OCI-LY7 (cell line): Measurements from ENCODE around the gene PGAP6. TPM values are rescaled to one million over a fixed set of nuclear protein-coding genes. Genes with fewer than 3 reads are reported as not detected.

ENCODE experiments used
- BruUV-seq: library from RNA; stranded (reverse); fragments of 400-500 nt; replicated peaks from 2 replicates; lab custom pipeline; 2021; lab: Mats Ljungman, UMichigan
- CTCF ChIA-PET: fragments of 300-600 bp; sonication (Branson Sonifier 250); formaldehyde crosslinking; loops from one replicate; lab custom pipeline; 2022; ENCODE audit warnings: antibody characterized with exemption; ENCODE audit not compliant: unreplicated experiment; lab: Charles Lee
- POLR2A ChIA-PET: fragments of 300-600 bp; sonication (Branson Sonifier 250); formaldehyde crosslinking; loops from one replicate; lab custom pipeline; 2022; ENCODE audit warnings: antibody characterized with exemption; lab: Charles Lee
- DNase-seq: peaks from one replicate; pipeline ENCODE4 v3.0.0-alpha.2; 2015; ENCODE audit warnings: low spot score
- H2AFZ ChIP-seq: fragments of 200-600 bp; sonication (generic), shearing (Covaris generic); 2 replicates; pipeline ENCODE4 v1.6.1; 2014; ENCODE audit warnings: mild to moderate bottlenecking, antibody characterized with exemption, low read length, moderate library complexity
- H3K27ac ChIP-seq: fragments of 200-600 bp; sonication (generic); 2 replicates; pipeline ENCODE4 v1.5.1; 2014; ENCODE audit warnings: mixed run types, low read depth, mild to moderate bottlenecking, moderate library complexity, low read length, inconsistent platforms; ENCODE audit not compliant: poor library complexity, severe bottlenecking
- H3K36me3 ChIP-seq: fragments of 200-600 bp; sonication (generic); 2 replicates; pipeline ENCODE4 v1.6.1; 2014; ENCODE audit warnings: mild to moderate bottlenecking, antibody characterized with exemption, low read length, moderate library complexity, mixed read lengths; ENCODE audit not compliant: insufficient read depth
- H3K4me1 ChIP-seq: fragments of 200-600 bp; sonication (generic); 2 replicates; pipeline ENCODE4 v1.5.1; 2014; ENCODE audit warnings: mild to moderate bottlenecking, low read length; ENCODE audit not compliant: insufficient read depth, poor library complexity, severe bottlenecking
- H3K4me2 ChIP-seq: fragments of 200-600 bp; sonication (generic); 2 replicates; pipeline ENCODE4 v1.6.1; 2014; ENCODE audit warnings: mild to moderate bottlenecking, low read length
- H3K4me3 ChIP-seq: fragments of 200-600 bp; sonication (generic); 2 replicates; pipeline ENCODE4 v1.5.1; 2014; ENCODE audit warnings: mild to moderate bottlenecking, low read depth, low read length; ENCODE audit not compliant: poor library complexity, severe bottlenecking
- H3K79me2 ChIP-seq: fragments of 200-600 bp; sonication (generic); 2 replicates; pipeline ENCODE4 v1.6.1; 2016; ENCODE audit warnings: low read depth, mild to moderate bottlenecking, low read length, moderate library complexity, mixed read lengths; ENCODE audit not compliant: insufficient read depth
- H3K9me2 ChIP-seq: fragments of 200-600 bp; sonication (generic); 2 replicates; pipeline ENCODE4 v1.6.1; 2016; ENCODE audit warnings: mild to moderate bottlenecking, low read length, mixed read lengths; ENCODE audit not compliant: insufficient read depth
- H3K9me3 ChIP-seq: fragments of 200-600 bp; sonication (generic); 2 replicates; pipeline ENCODE4 v1.6.1; 2014; ENCODE audit warnings: mild to moderate bottlenecking, mixed run types, low read length, mixed read lengths
- H4K20me1 ChIP-seq: fragments of 200-600 bp; sonication (generic); 2 replicates; pipeline ENCODE4 v1.6.1; 2014; ENCODE audit warnings: mild to moderate bottlenecking, antibody characterized with exemption, low read length, moderate library complexity, mixed read lengths; ENCODE audit not compliant: insufficient read depth
- CTCF ChIP-seq: fragments of 200-600 bp; sonication (generic); conservative IDR thresholded peaks from 2 replicates; pipeline ENCODE4 v1.5.1; 2014; ENCODE audit warnings: mild to moderate bottlenecking, antibody characterized with exemption, low read length, moderate library complexity, mixed read lengths
- EZH2phosphoT487 ChIP-seq: fragments of 200-600 bp; sonication (generic); IDR thresholded peaks from 2 replicates; pipeline ENCODE4 v1.6.1; 2018; ENCODE audit warnings: low read depth, borderline replicate concordance, mild to moderate bottlenecking, mixed run types, antibody characterized with exemption, low read length, moderate library complexity, mixed read lengths
- intact Hi-C: fragments of 100-400 bp; cut with micrococcal nuclease; formaldehyde crosslinking; loops from one replicate; pipeline ENCODE4 v1.10.0; 2022; ENCODE audit not compliant: unreplicated experiment
- total RNA-seq, 2 experiments: library from RNA; depleted of rRNA in 1 of 2; stranded (reverse); fragments of >200 nt in 1 of 2; shearing (Covaris generic) in 1 of 2; gene quantifications; 2 replicates each; pipeline ENCODE4 v1.2.3, GENCODE V29; 2014 to 2022

PGAP6 gene
- total RNA-seq, 2 experiments from 2014 or later, result 41.2 to 50.6 TPM

GRCh38 chr16:427250-427649 lies 45.5 kb upstream of the PGAP6 start:
- ChIA-PET CTCF (no interaction called here), POLR2A (no interaction called here)
- Histone ChIP-seq H3K9me2 (no peaks in the 10 kb centered on the region), H3K4me2 (peak overlapping the region; percentile 87), H4K20me1 (peaks cover 12% of the 10 kb centered on the region), H2AFZ (no peak overlapping the region), H3K9me3 (no peaks in the 10 kb centered on the region), H3K79me2 (peaks cover 14% of the 10 kb centered on the region; the same call in 1 of the 2 replicates), H3K4me1 (peaks cover 22% of the 10 kb centered on the region), H3K27ac (no peak overlapping the region), H3K4me3 (peak overlapping the region; percentile 90), H3K36me3 (peaks cover 3% of the 10 kb centered on the region; the same call in 1 of the 2 replicates)
- no peak for TF ChIP-seq EZH2phosphoT487
- TF ChIP-seq CTCF, result no peak
- no peak for DNase-seq
- intact Hi-C loops, result no loop called here
- TSS peak; percentile 62 for BruUV-seq

- POLR2A ChIA-PET, result no interaction called here
- Histone ChIP-seq H3K9me3 (no peaks in the 10 kb centered on the region), H3K79me2 (peaks cover 14% of the 10 kb centered on the region; the same call in 1 of the 2 replicates), H3K4me3 (peak overlapping the region; percentile 90), H3K4me1 (peaks cover 22% of the 10 kb centered on the region), H4K20me1 (peaks cover 12% of the 10 kb centered on the region), H2AFZ (no peak overlapping the region), H3K4me2 (peak overlapping the region; percentile 87), H3K36me3 (peaks cover 3% of the 10 kb centered on the region; the same call in 1 of the 2 replicates), H3K27ac (no peak overlapping the region), H3K9me2 (no peaks in the 10 kb centered on the region)
- CTCF ChIA-PET, result no interaction called here
- intact Hi-C loops, result no loop called here
- TF ChIP-seq CTCF, result no peak
- TF ChIP-seq EZH2phosphoT487, result no peak
- no TSS peak for BruUV-seq
- peak; percentile 17 for DNase-seq
Observed at GRCh38 chr16:426906-427249, 45.1 kb upstream of the PGAP6 start.

GRCh38 chr16:426115-426905 lies 44.5 kb upstream of the PGAP6 start:
- H3K4me2 ChIP-seq, result peak overlapping the region; percentile 87
- DNase-seq, result peak; percentile 19

More at GRCh38 chr16:426115-426905, 44.5 kb upstream of the PGAP6 start:
- Histone ChIP-seq H3K27ac (no peak overlapping the region), H3K79me2 (peaks cover 14% of the 10 kb centered on the region; the same call in 1 of the 2 replicates), H3K9me3 (no peaks in the 10 kb centered on the region), H4K20me1 (peaks cover 12% of the 10 kb centered on the region), H3K9me2 (no peaks in the 10 kb centered on the region), H2AFZ (no peak overlapping the region), H3K4me1 (peaks cover 22% of the 10 kb centered on the region), H3K36me3 (peaks cover 3% of the 10 kb centered on the region; the same call in 1 of the 2 replicates), H3K4me3 (peak overlapping the region; percentile 90)
- no peak for TF ChIP-seq CTCF
- TF ChIP-seq EZH2phosphoT487, result no peak
- ChIA-PET CTCF (no interaction called here), POLR2A (no interaction called here)
- no TSS peak for BruUV-seq
- intact Hi-C loops, result no loop called here
